Activated T-helper 1 cell treated with anti-CD3 and anti-CD28 coated beads, Interleukin-2, amount 50 U/mL, for 16 hours (primary cell): Measurements from ENCODE around the gene WDR90.
"Not testable (repeated sequence)": the region's sequence is repeated elsewhere in the genome, so short reads cannot be mapped to it uniquely, and the experiment has no call there.

Experiments
- DNase-seq, 2 donors: peaks; one replicate each; pipeline ENCODE4 v3.0.0-alpha.2; 2020; ENCODE audit warnings: low read depth in 1 of 2, low spot score in 1 of 2

The WDR90 gene

GRCh38 chr16:685967-686366, 36.8 kb downstream of the WDR90 start:
- DNase-seq: no peak

- no peak for DNase-seq
Observed at GRCh38 chr16:686459-687260, 37.5 kb downstream of the WDR90 start.

- DNase-seq: no peak
Observed at GRCh38 chr16:687499-687898, 38.3 kb downstream of the WDR90 start.

- no peak for DNase-seq
Observed at GRCh38 chr16:689175-689897, 40.2 kb downstream of the WDR90 start.

GRCh38 chr16:691242-691641, 42.1 kb downstream of the WDR90 start:
- not testable (repeated sequence) for DNase-seq

- DNase-seq: no peak
Observed at GRCh38 chr16:692356-693108, 43.4 kb downstream of the WDR90 start.

GRCh38 chr16:693364-693763, 44.2 kb downstream of the WDR90 start:
- no peak for DNase-seq

- no peak for DNase-seq
Observed at GRCh38 chr16:693766-694165, 44.6 kb downstream of the WDR90 start.

- no peak for DNase-seq
Observed at GRCh38 chr16:694187-694862, 45.2 kb downstream of the WDR90 start.

GRCh38 chr16:694863-695354, 45.7 kb downstream of the WDR90 start:
- no peak for DNase-seq

GRCh38 chr16:695355-696089, 46.4 kb downstream of the WDR90 start:
- DNase-seq: peak; percentile 45 to 66

GRCh38 chr16:698911-699671, 49.9 kb downstream of the WDR90 start:
- DNase-seq: no peak

GRCh38 chr16:700684-701584, 51.8 kb downstream of the WDR90 start:
- no peak for DNase-seq

GRCh38 chr16:702341-702740, 53.2 kb downstream of the WDR90 start:
- no peak for DNase-seq

GRCh38 chr16:703406-703805, 54.2 kb downstream of the WDR90 start:
- no peak for DNase-seq

- no peak for DNase-seq
Observed at GRCh38 chr16:704047-704446, 54.9 kb downstream of the WDR90 start.

GRCh38 chr16:704552-705380, 55.6 kb downstream of the WDR90 start:
- DNase-seq: no peak
